ENCODE measurements around the gene KLHDC2. TPM values are rescaled to one million over a fixed set of nuclear protein-coding genes. Genes with fewer than 3 reads are reported as not detected.

Gene KLHDC2
- total and polyA plus RNA-seq, 2 of the 8 experiments (the other 6 are each of a cell fraction or from before 2014, with no cell fraction given), result 32.9 to 43.4 TPM

- Histone ChIP-seq H2AK5ac (ENCODE audit: low read depth, low read length) (no peak overlapping the region), H4K8ac (ENCODE audit: extremely low read depth, insufficient read depth, low read length) (no peak overlapping the region), H3K9ac (replicated peaks in 1 of 4; ENCODE audit: extremely low read depth in 1 of 4, low read depth in 3 of 4, low read length in 3 of 4) (no peak overlapping the region), H4K5ac (ENCODE audit: insufficient read length, low read depth, low read length) (no peak overlapping the region), H3K18ac (ENCODE audit: extremely low read depth, low read length) (no peak overlapping the region), H2BK120ac (replicated peaks; ENCODE audit: low read depth, low read length) (no peak overlapping the region), H3K56ac (replicated peaks; ENCODE audit: insufficient read length, low read depth, low read length) (no peak overlapping the region), H3K4me3 (ENCODE audit: extremely low read depth in 1 of 4, insufficient read depth in 2 of 4, low read depth in 3 of 4, low read length in 4 of 4) (no peak overlapping the region), H2BK20ac (ENCODE audit: low read length) (no peak overlapping the region), H2BK12ac (ENCODE audit: low read depth, low read length) (no peak overlapping the region), H3K36me3 (ENCODE audit: control insufficient read depth in 2 of 4, insufficient read depth in 4 of 4, low read length in 3 of 4) (peaks cover 22 to 88% (median 60%) of the 10 kb centered on the region in 4 experiments), H3K4me2 (ENCODE audit: insufficient read depth in 1 of 2, low read depth in 2 of 2, low read length in 2 of 2) (no peak overlapping the region), H4K91ac (replicated peaks; ENCODE audit: insufficient read length, low read length) (no peak overlapping the region), H3K27ac (ENCODE audit: low read depth, low read length) (no peak overlapping the region), H3K14ac (ENCODE audit: insufficient read length) (no peak overlapping the region), H3K23me2 (ENCODE audit: low read depth, low read length) (no peaks in the 10 kb centered on the region), H3K23ac (ENCODE audit: insufficient read length) (no peak overlapping the region), H2BK15ac (ENCODE audit: low read length) (no peak overlapping the region), H3K4ac (replicated peaks; ENCODE audit: insufficient read length, low read depth, low read length) (no peak overlapping the region), H2BK5ac (ENCODE audit: low read depth, low read length) (no peak overlapping the region), H3K79me2 (ENCODE audit: control insufficient read depth in 1 of 2, insufficient read depth in 2 of 2, low read length in 2 of 2) (no peaks in the 10 kb centered on the region), H3K27me3 (replicated peaks in 1 of 4; ENCODE audit: control insufficient read depth in 3 of 4, extremely low read depth in 1 of 4, insufficient read depth in 3 of 4, low read length in 3 of 4) (no peaks in the 10 kb centered on the region), H2AFZ (ENCODE audit: low read length) (no peak overlapping the region), H3K9me3 (ENCODE audit: insufficient read depth in 2 of 2, low read depth in 1 of 2, low read length in 1 of 2) (no peaks in the 10 kb centered on the region), H4K20me1 (replicated peaks in 1 of 2; ENCODE audit: control insufficient read depth in 1 of 2, insufficient read depth in 2 of 2, low read length in 2 of 2) (no peaks in the 10 kb centered on the region), H3K79me1 (ENCODE audit: low read depth, low read length) (no peaks in the 10 kb centered on the region), H3K4me1 (replicated peaks in 1 of 4; ENCODE audit: control insufficient read depth in 3 of 4, insufficient read depth in 4 of 4, low read length in 3 of 4) (no peaks in the 10 kb centered on the region)
- 91% methylated on average over 2 of the region's 2 CpGs; no CpG with 5 or more reads in 1 of the 2 experiments for WGBS, 2 experiments (ENCODE audit: extremely low coverage in 1 of 2, insufficient coverage in 1 of 2, insufficient read length in 1 of 2, insufficient replicate concordance in 2 of 2, low coverage in 1 of 2, low lambda C conversion rate in 2 of 2, missing lambda C conversion rate in 1 of 2)
- POLR2A ChIA-PET (ENCODE audit: partially characterized antibody), result interaction anchor here (1.1 kb wide), 1 partner anchor 194 kb away, joined by 3 read pairs; the partner anchor contains the start of gene DNAAF2
- FAIRE-seq, result no peak
- TF ChIP-seq BCL11A (IDR thresholded peaks at IDR 0.05; ENCODE audit: low read depth in 2 of 2, low read length in 2 of 2) (no peak), KDM1A (IDR thresholded peaks at IDR 0.05; ENCODE audit: borderline replicate concordance, low read length) (no peak), SP2 (IDR thresholded peaks at IDR 0.05; ENCODE audit: low read length) (no peak), KDM4A (IDR thresholded peaks at IDR 0.05; ENCODE audit: low read depth, low read length, severe bottlenecking) (no peak), CHD2 (IDR thresholded peaks at IDR 0.05; ENCODE audit: low read length) (no peak), TAF7 (optimal IDR thresholded peaks at IDR 0.05; ENCODE audit: borderline replicate concordance, low read depth, low read length) (no peak), POU5F1 (IDR thresholded peaks at IDR 0.05; ENCODE audit: low read depth, low read length) (no peak)
- no peak for DNase-seq (ENCODE audit: low read depth in 1 of 2, low spot score in 2 of 2)
- CTCF ChIA-PET (ENCODE audit: partially characterized antibody), result interaction anchor here (0.9 to 1.3 kb wide), 5 partner anchors 14 to 41 kb away, joined by 3 to 5 read pairs (median 3); partner anchors contain the start of gene NEMF
Observed at GRCh38 chr14:49828640-49829039, 60.7 kb downstream of the KLHDC2 start.

Measured in H1 (cell line).